SW480 (cell line): ENCODE measurements around the gene PHPT1.

Source experiments
- DNase-seq: peaks from one replicate; pipeline ENCODE4 v3.0.0-alpha.2; 2016; ENCODE audit warnings: low spot score

The PHPT1 gene

DNA sequence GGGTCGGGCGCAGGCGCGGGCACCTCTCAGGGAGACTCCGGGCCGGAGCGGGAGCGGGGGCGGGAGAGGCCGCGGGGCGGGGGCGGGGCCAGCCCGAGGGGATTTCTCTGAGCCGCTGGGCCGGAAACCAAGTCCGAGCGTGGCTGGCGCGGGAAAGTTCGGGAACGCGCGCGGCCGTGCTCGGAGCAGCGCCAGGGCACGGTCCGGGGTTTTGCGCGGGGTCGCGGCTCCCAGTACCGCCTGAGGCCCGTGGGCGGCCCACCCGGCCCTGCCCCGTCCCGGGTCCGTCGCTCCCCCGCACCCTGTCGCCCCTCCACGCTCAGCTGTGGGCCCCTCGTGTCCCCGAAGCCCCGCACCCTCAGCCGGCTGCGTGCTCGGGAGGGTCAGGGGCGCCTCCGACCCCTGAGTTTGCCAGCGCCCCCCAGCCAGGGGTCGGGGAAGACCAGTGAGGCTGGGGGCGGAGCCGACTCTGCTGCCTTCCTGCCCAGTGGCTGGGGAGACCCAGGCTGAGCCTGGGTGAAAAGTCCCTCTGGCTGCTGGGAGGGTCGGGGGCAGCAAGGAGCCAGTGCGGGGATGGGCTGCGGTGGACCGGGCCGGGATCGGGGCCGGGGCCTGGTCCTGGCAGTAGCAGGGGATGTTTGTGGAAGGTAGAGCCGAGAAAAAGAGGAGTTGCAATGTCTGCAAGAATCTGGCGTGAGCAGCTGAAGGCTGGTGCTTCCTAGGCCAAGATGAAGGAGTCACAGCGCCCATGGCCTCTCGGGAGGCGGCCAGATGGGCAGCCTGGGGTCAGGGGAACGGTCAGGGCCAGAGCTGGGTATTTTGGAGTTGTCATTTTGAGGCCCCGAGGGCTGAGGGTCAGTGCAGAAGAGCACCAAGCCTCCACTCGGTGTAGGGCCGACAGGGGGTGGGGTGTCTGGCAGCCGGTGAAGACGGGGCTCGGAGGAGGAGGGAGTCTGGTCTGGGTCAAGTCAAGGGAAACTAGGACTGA, 37.7 kb downstream of the PHPT1 start:
- DNase-seq = no peak

DNA sequence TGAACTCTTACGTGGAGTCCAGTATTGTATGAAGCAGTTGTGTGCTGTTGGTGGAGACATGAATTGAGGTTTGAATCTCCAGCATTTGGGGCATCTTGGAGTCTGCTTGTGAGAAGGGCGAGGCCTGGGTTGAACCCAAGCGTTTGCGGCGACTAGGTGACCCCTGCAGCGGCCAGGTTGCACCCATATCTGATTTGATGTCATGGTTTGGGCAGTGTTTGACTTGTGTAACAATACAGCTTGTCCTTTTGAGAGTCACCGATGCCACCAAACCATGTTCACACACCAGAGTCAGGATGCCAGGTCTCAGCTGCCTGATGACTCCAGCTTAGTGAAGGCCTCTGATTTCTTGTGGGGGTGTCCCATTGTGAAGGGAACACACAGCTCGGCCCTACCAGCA, 39.2 kb downstream of the PHPT1 start:
- DNase-seq = no peak

DNA sequence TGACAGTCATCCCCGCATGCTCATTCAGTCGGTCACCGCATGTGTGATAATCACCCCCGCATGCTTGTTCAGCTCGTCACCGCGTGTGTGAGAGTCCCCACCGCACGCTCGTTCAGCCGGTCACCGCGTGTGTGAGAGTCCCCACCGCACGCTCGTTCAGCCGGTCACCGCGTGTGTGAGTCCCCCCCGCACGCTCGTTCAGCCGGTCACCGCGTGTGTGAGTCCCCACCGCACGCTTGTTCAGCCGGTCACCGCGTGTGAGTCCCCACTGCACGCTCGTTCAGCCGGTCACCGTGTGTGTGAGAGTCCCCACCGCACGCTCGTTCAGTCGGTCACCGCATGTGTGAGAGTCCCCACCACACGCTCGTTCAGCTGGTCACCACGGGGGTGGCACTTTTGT, 40.6 kb downstream of the PHPT1 start:
- DNase-seq = no peak

DNA sequence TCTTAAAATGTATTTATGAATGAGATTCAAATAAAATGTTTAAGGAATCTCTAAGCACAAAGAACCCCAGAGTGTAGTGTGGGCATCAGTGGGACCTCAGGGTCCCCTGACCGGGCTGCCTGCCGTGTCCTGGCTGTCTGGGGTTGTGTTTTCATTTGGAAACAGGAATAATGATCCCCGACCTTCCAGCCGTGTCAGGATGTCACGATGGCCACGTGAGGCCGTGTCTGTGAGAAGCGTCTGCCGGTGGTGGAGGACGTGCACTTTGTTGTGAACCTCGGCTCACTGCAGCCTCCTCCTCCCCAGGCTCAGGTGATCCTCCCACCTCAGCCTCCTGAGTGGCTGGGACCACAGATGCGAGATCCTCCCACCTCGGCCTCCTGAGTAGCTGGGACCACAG, 41.5 kb downstream of the PHPT1 start:
- no peak for DNase-seq

DNA sequence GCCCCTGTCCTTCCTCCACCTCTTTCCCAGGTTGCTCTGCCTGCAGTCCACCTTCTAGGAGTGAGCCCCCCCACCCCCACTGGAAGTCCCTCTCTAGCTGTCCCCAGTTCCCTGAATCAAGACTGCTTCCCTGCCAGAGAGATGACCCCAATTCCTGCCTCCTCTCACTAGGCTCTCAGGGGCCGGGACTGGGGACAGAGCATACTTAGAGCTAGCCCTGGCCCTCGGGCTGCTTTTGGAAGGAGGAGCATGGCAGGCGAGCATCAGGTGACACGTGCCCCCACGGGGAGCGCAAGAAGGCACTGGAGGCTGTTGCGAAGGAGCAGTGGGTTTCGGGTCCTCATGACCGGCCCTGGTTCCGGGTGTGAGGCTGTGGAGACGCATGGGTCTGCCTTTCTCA, 46.8 kb downstream of the PHPT1 start:
- DNase-seq = no peak

DNA sequence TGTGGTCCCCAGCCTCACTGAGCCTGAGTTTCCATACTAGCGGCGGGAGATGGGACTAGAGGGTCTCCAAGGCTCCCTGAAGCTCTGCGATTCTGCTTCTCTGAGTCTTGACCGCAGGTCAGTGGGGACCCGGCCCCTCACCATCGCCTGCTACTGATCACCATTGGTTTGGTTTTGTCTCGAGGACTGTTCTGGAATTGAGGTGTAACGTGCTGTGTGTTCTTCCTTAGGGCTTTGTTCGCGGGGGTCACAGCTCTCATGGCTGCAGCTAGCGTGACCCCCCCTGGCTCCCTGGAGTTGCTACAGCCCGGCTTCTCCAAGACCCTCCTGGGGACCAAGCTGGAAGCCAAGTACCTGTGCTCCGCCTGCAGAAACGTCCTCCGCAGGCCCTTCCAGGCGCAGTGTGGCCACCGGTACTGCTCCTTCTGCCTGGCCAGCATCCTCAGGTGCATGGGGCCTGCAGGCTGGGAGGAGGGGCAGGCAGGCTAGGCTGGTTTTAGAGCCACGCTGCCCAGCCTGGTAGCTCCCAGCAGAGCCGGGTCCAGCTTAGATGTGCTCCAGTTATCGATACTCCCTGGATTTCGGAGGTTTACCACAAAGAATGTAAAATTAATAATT, 49.4 kb downstream of the PHPT1 start:
- DNase-seq = no peak

DNA sequence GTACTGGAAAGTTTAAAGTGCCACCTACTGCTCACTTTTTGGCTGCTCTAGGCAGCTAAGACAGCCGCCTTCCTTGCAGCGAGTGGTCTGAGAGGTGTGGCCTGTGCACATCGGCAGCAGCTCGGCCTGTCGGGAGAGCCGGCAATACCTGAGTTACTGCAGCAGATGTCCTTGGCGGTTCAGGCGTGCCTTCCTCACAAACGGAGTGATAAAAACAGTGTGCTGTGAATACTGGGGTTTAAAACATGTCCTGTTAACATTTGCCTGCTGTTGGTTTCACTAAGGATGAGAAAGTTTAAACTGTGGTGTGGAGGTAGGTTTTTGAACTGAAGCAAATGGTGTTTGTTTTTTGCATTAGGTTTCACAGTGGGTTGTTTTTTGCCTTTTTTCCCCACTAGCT, 50.0 kb downstream of the PHPT1 start:
- no peak for DNase-seq

DNA sequence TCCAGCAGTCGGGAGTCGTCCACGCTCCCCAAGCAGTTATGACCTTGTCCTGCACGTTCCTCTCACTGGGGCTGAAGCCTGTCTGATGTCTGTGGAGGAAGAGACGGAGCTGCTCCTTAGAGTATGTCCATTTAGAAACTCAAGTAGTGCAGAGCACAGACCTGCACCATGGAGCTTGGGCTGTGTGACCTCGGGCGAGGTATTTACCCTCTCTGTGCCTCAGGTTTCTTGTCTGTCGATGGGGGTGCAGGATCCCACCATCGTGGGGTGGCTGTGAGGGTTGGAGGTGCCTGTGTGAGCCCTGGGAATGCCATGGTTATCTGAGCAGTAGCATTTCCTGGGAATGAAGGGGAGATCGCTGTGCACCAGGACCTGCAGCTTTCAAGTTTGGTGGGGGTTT, 51.3 kb downstream of the PHPT1 start:
- DNase-seq = no peak
